Measurements from ENCODE around the gene SFRP5. TPM values are rescaled to one million over a fixed set of nuclear protein-coding genes. Genes with fewer than 3 reads are reported as not detected.
A peak's percentile ranks its signal among the peaks of the same experiment; 100 is the strongest.

The SFRP5 gene
- total RNA-seq, 1 experiment from 2014 or later, result not detected

GRCh38 chr10:97747573-97747972 is 24.2 kb downstream of the SFRP5 start:
- in situ Hi-C loops (cut with HindIII; ENCODE audit: low sequenced_read_pairs), result no loop called here
- no peak for DNase-seq (ENCODE audit: low spot score)

GRCh38 chr10:97744405-97745035 is 27.3 kb downstream of the SFRP5 start:
- no peak for DNase-seq (ENCODE audit: low spot score)
- in situ Hi-C loops (cut with HindIII; ENCODE audit: low sequenced_read_pairs), result no loop called here

- in situ Hi-C loops (cut with HindIII; ENCODE audit: low sequenced_read_pairs), result no loop called here
- DNase-seq (ENCODE audit: low spot score), result no peak
Observed at GRCh38 chr10:97743169-97743943, 28.4 kb downstream of the SFRP5 start.

- in situ Hi-C loops (cut with HindIII; ENCODE audit: low sequenced_read_pairs), result no loop called here
Observed at GRCh38 chr10:97740613-97741012, 31.2 kb downstream of the SFRP5 start.

GRCh38 chr10:97738616-97739015 is 33.2 kb downstream of the SFRP5 start:
- DNase-seq (ENCODE audit: low spot score), result no peak
- in situ Hi-C loops (cut with HindIII; ENCODE audit: low sequenced_read_pairs), result no loop called here

More at GRCh38 chr10:97740613-97741012, 31.2 kb downstream of the SFRP5 start:
- DNase-seq (ENCODE audit: low spot score), result no peak

- in situ Hi-C loops (cut with HindIII; ENCODE audit: low sequenced_read_pairs), result no loop called here
- no peak for DNase-seq (ENCODE audit: low spot score)
Observed at GRCh38 chr10:97737770-97738265, 34.0 kb downstream of the SFRP5 start.

GRCh38 chr10:97736902-97737769 is 34.7 kb downstream of the SFRP5 start, which contains the start of gene ZFYVE27:
Gene ZFYVE27 (plus strand): TSS chr10:97737128. CDS start chr10:97738478, 1,350 bp downstream.
- DNase-seq (ENCODE audit: low spot score), result peak; percentile 92
- in situ Hi-C loops (cut with HindIII; ENCODE audit: low sequenced_read_pairs), result no loop called here

- in situ Hi-C loops (cut with HindIII; ENCODE audit: low sequenced_read_pairs), result no loop called here
- DNase-seq (ENCODE audit: low spot score), result no peak
Observed at GRCh38 chr10:97736403-97736901, 35.3 kb downstream of the SFRP5 start.

GRCh38 chr10:97734021-97734420 is 37.8 kb downstream of the SFRP5 start:
- no peak for DNase-seq (ENCODE audit: low spot score)
- in situ Hi-C loops (cut with HindIII; ENCODE audit: low sequenced_read_pairs), result no loop called here

- no peak for DNase-seq (ENCODE audit: low spot score)
- in situ Hi-C loops (cut with HindIII; ENCODE audit: low sequenced_read_pairs), result no loop called here
Observed at GRCh38 chr10:97733256-97733655, 38.5 kb downstream of the SFRP5 start.

GRCh38 chr10:97732052-97732359 is 39.8 kb downstream of the SFRP5 start:
- in situ Hi-C loops (cut with HindIII; ENCODE audit: low sequenced_read_pairs), result no loop called here

GRCh38 chr10:97731346-97732051 is 40.3 kb downstream of the SFRP5 start:
- in situ Hi-C loops (cut with HindIII; ENCODE audit: low sequenced_read_pairs), result no loop called here
- DNase-seq (ENCODE audit: low spot score), result peak; percentile 90

More at GRCh38 chr10:97732052-97732359, 39.8 kb downstream of the SFRP5 start:
- DNase-seq (ENCODE audit: low spot score), result no peak

GRCh38 chr10:97729014-97729413 is 42.8 kb downstream of the SFRP5 start:
- in situ Hi-C loops (cut with HindIII; ENCODE audit: low sequenced_read_pairs), result loop anchor here (5.0 kb wide), 1 partner anchor 42 kb away; the partner anchor contains the start of gene AVPI1
- no peak for DNase-seq (ENCODE audit: low spot score)

GRCh38 chr10:97726636-97727178 is 45.1 kb downstream of the SFRP5 start:
- DNase-seq (ENCODE audit: low spot score), result peak; percentile 40
- in situ Hi-C loops (cut with HindIII; ENCODE audit: low sequenced_read_pairs), result loop anchor here (5.0 kb wide), 1 partner anchor 39 kb away; the partner anchor contains the start of gene AVPI1

GRCh38 chr10:97724341-97724941 is 47.4 kb downstream of the SFRP5 start:
- DNase-seq (ENCODE audit: low spot score), result no peak
- in situ Hi-C loops (cut with HindIII; ENCODE audit: low sequenced_read_pairs), result no loop called here

GRCh38 chr10:97723001-97723400 is 48.8 kb downstream of the SFRP5 start:
- DNase-seq (ENCODE audit: low spot score), result no peak
- in situ Hi-C loops (cut with HindIII; ENCODE audit: low sequenced_read_pairs), result no loop called here

- in situ Hi-C loops (cut with HindIII; ENCODE audit: low sequenced_read_pairs), result no loop called here
- no peak for DNase-seq (ENCODE audit: low spot score)
Observed at GRCh38 chr10:97721871-97722780, 49.7 kb downstream of the SFRP5 start.

Measured in G401 (cell line).